IMR-90 (cell line): Measurements from ENCODE around the gene SLITRK5. TPM values are rescaled to one million over a fixed set of nuclear protein-coding genes. Genes with fewer than 3 reads are reported as not detected.

Experiments
- ATAC-seq: fragments of 200-7000 bp; cut with Tn5 transposase; 2 replicates; pipeline ENCODE4 v1.9.1; 2020; ENCODE audit warnings: low read depth, mild to moderate bottlenecking, moderate library complexity
- BruUV-seq: library from RNA; stranded (reverse); fragments of 400-500 nt; replicated peaks from 2 replicates; lab custom pipeline; 2021; lab: Mats Ljungman, UMichigan
- CTCF ChIA-PET: fragments of 300-600 bp; formaldehyde crosslinking; extraction: SDS; loops from one replicate; lab custom pipeline; 2021; ENCODE audit warnings: antibody characterized with exemption; lab: Yijun Ruan, JAX
- POLR2A ChIA-PET: fragments of 300-600 bp; sonication (Branson Sonifier 250); formaldehyde crosslinking; loops from one replicate; lab custom pipeline; 2022; ENCODE audit warnings: antibody characterized with exemption; ENCODE audit not compliant: unreplicated experiment; lab: Charles Lee
- DNase-seq: peaks from one replicate; pipeline ENCODE4 v3.0.0; 2013
- H2AFZ ChIP-seq: replicated peaks from 2 replicates; pipeline ENCODE3; 2013; ENCODE audit warnings: low read length, mild to moderate bottlenecking; ENCODE audit not compliant: poor library complexity
- H2AK5ac ChIP-seq: 2 replicates; pipeline ENCODE4 v1.6.1; 2013; ENCODE audit warnings: low read depth, low read length, inconsistent platforms
- H2AK9ac ChIP-seq: replicated peaks from 2 replicates; pipeline ENCODE3; 2013; ENCODE audit warnings: mild to moderate bottlenecking, low read depth, low read length, moderate library complexity; ENCODE audit not compliant: poor library complexity
- H2BK120ac ChIP-seq: 2 replicates; pipeline ENCODE4 v1.6.1; 2013; ENCODE audit warnings: low read depth, low read length, inconsistent platforms
- H2BK15ac ChIP-seq: 3 replicates; pipeline ENCODE4 v1.6.1; 2013; ENCODE audit warnings: low read depth, low read length, inconsistent platforms
- H2BK20ac ChIP-seq: 2 replicates; pipeline ENCODE4 v1.6.1; 2013; ENCODE audit warnings: low read depth, mild to moderate bottlenecking, inconsistent platforms, low read length, moderate library complexity
- H2BK5ac ChIP-seq: 2 replicates; pipeline ENCODE4 v1.6.1; 2013; ENCODE audit warnings: mild to moderate bottlenecking, low read depth, low read length, inconsistent platforms; ENCODE audit not compliant: poor library complexity, severe bottlenecking
- H3K14ac ChIP-seq: replicated peaks from 2 replicates; pipeline ENCODE4 v1.6.1; 2013; ENCODE audit warnings: low read depth, low read length, inconsistent platforms
- H3K18ac ChIP-seq: 2 replicates; pipeline ENCODE4 v1.6.1; 2013; ENCODE audit warnings: low read depth, low read length, control low read depth
- H3K23ac ChIP-seq: 2 replicates; pipeline ENCODE4 v1.6.1; 2013; ENCODE audit warnings: low read depth, low read length, inconsistent platforms
- H3K27ac ChIP-seq: 2 replicates; pipeline ENCODE4 v1.5.1; 2013; ENCODE audit warnings: mild to moderate bottlenecking, control low read depth, low read length; ENCODE audit not compliant: insufficient read depth
- H3K27me3 ChIP-seq: 2 replicates; pipeline ENCODE4 v1.6.1; 2013; ENCODE audit warnings: low read length; ENCODE audit not compliant: control insufficient read depth, insufficient read depth
- H3K36me3 ChIP-seq: 2 replicates; pipeline ENCODE4 v1.6.1; 2013; ENCODE audit warnings: low read length, mixed read lengths; ENCODE audit not compliant: control insufficient read depth, insufficient read depth
- H3K4ac ChIP-seq: 2 replicates; pipeline ENCODE4 v1.6.1; 2013; ENCODE audit warnings: low read depth, low read length, inconsistent platforms
- H3K4me1 ChIP-seq: 2 replicates; pipeline ENCODE4 v1.6.1; 2013; ENCODE audit warnings: low read length, mixed read lengths; ENCODE audit not compliant: control insufficient read depth, insufficient read depth
- H3K4me2 ChIP-seq: 2 replicates; pipeline ENCODE4 v1.6.1; 2013; ENCODE audit warnings: low read depth, mild to moderate bottlenecking, control low read depth, low read length, moderate library complexity
- H3K4me3 ChIP-seq: 2 replicates; pipeline ENCODE4 v1.5.1; 2013; ENCODE audit warnings: low read depth, mild to moderate bottlenecking, control low read depth, low read length, moderate library complexity; ENCODE audit not compliant: insufficient read depth
- H3K56ac ChIP-seq: 2 replicates; pipeline ENCODE4 v1.6.1; 2013; ENCODE audit warnings: low read length, inconsistent platforms; ENCODE audit not compliant: insufficient read depth; ENCODE audit errors: extremely low read depth
- H3K79me1 ChIP-seq, 2 experiments: 2 replicates each; pipeline ENCODE4 v1.6.1; 2013; ENCODE audit warnings: low read length in 2 of 2, inconsistent platforms in 1 of 2, low read depth in 1 of 2
- H3K9ac ChIP-seq: 2 replicates; pipeline ENCODE4 v1.6.1; 2013; ENCODE audit warnings: low read depth, low read length, control low read depth
- H3K9me1 ChIP-seq: 2 replicates; pipeline ENCODE4 v1.6.1; 2013; ENCODE audit warnings: low read length, inconsistent platforms; ENCODE audit not compliant: insufficient read depth
- H3K9me3 ChIP-seq: 2 replicates; pipeline ENCODE4 v1.6.1; 2013; ENCODE audit warnings: low read length; ENCODE audit not compliant: control insufficient read depth, insufficient read depth
- H4K20me1 ChIP-seq: 2 replicates; pipeline ENCODE4 v1.6.1; 2013; ENCODE audit warnings: low read length, inconsistent platforms; ENCODE audit not compliant: insufficient read depth
- H4K5ac ChIP-seq: 2 replicates; pipeline ENCODE4 v1.6.1; 2013; ENCODE audit warnings: mild to moderate bottlenecking, low read depth, low read length, control low read depth
- H4K8ac ChIP-seq, 2 experiments: 2 replicates each; pipeline ENCODE4 v1.6.1; 2013; ENCODE audit warnings: low read depth in 2 of 2, low read length in 2 of 2, control low read depth in 1 of 2, inconsistent platforms in 1 of 2
- H4K91ac ChIP-seq: 2 replicates; pipeline ENCODE4 v1.6.1; 2013; ENCODE audit warnings: low read depth, low read length, inconsistent platforms; ENCODE audit not compliant: insufficient read depth
- BHLHE40 ChIP-seq: fragments of 150-350 bp; IDR thresholded peaks from 2 replicates; pipeline ENCODE4 v1.6.1; 2016; ENCODE audit warnings: mild to moderate bottlenecking, low read depth, low read length
- CEBPB ChIP-seq: IDR thresholded peaks from 2 replicates; pipeline ENCODE4 v1.6.1; 2012; ENCODE audit warnings: low read depth, low read length, improper control_type of control experiment
- CHD1 ChIP-seq: IDR thresholded peaks from 2 replicates; pipeline ENCODE4 v1.6.1; 2012; ENCODE audit warnings: low read depth, low read length, improper control_type of control experiment
- CTCF ChIP-seq: conservative IDR thresholded peaks from 2 replicates; pipeline ENCODE4 v1.5.1; 2012; ENCODE audit warnings: mild to moderate bottlenecking, low read depth, low read length, improper control_type of control experiment
- ELK1 ChIP-seq: fragments of 150-350 bp; IDR thresholded peaks from 2 replicates; pipeline ENCODE4 v1.6.1; 2016; ENCODE audit warnings: low read depth, mild to moderate bottlenecking, low read length, moderate library complexity, borderline replicate concordance
- FOS ChIP-seq: fragments of 150-350 bp; IDR thresholded peaks from 2 replicates; pipeline ENCODE4 v1.6.1; 2016; ENCODE audit warnings: low read depth, low read length
- MAFK ChIP-seq: IDR thresholded peaks from 2 replicates; pipeline ENCODE4 v1.6.1; 2012; ENCODE audit warnings: low read depth, low read length, improper control_type of control experiment
- MAZ ChIP-seq: IDR thresholded peaks from 2 replicates; pipeline ENCODE4 v1.6.1; 2012; ENCODE audit warnings: low read depth, mild to moderate bottlenecking, low read length, improper control_type of control experiment, moderate library complexity, borderline replicate concordance
- MXI1 ChIP-seq: IDR thresholded peaks from 2 replicates; pipeline ENCODE4 v1.6.1; 2012; ENCODE audit warnings: low read depth, mild to moderate bottlenecking, low read length, moderate library complexity, borderline replicate concordance
- NFE2L2 ChIP-seq: fragments of 150-350 bp; IDR thresholded peaks from 2 replicates; pipeline ENCODE4 v1.6.1; 2016; ENCODE audit warnings: low read depth, mild to moderate bottlenecking, low read length
- POLR2A ChIP-seq: IDR thresholded peaks from 2 replicates; pipeline ENCODE4 v1.6.1; 2012; ENCODE audit warnings: mild to moderate bottlenecking, low read depth, low read length
- RAD21 ChIP-seq: IDR thresholded peaks from 2 replicates; pipeline ENCODE4 v1.6.1; 2012; ENCODE audit warnings: low read length, improper control_type of control experiment
- RCOR1 ChIP-seq: IDR thresholded peaks from 2 replicates; pipeline ENCODE4 v1.6.1; 2012; ENCODE audit warnings: mild to moderate bottlenecking, low read length, improper control_type of control experiment; ENCODE audit not compliant: insufficient replicate concordance
- RFX5 ChIP-seq: IDR thresholded peaks from 2 replicates; pipeline ENCODE4 v1.8.0; 2012; ENCODE audit warnings: low read depth, mild to moderate bottlenecking, low read length, moderate library complexity
- SMC3 ChIP-seq: fragments of 150-350 bp; IDR thresholded peaks from 2 replicates; pipeline ENCODE4 v1.6.1; 2016; ENCODE audit warnings: low read depth, mild to moderate bottlenecking, antibody characterized with exemption, low read length, moderate library complexity
- USF2 ChIP-seq: fragments of 150-350 bp; IDR thresholded peaks from 2 replicates; pipeline ENCODE4 v1.6.1; 2017; ENCODE audit warnings: mild to moderate bottlenecking, antibody characterized with exemption, low read length, low read depth
- WGBS, 2 experiments: methylation state at CpG; one replicate each; pipeline versions ENCODE4 v1.1.5 to v1.1.7; 2013; ENCODE audit warnings: missing lambda C conversion rate in 2 of 2; ENCODE audit not compliant: insufficient read length in 1 of 2; ENCODE audit errors: extremely low coverage in 2 of 2; 5-methylcytosine and 5-hydroxymethylcytosine counted together
- dilution Hi-C: fragments of 300-500 bp; cut with HindIII; formaldehyde crosslinking; loops from one replicate; pipeline ENCODE4 v1.14.3; 2018; ENCODE audit warnings: low sequenced_read_pairs; ENCODE audit not compliant: unreplicated experiment
- in situ Hi-C: fragments of 300-500 bp; cut with MboI; formaldehyde crosslinking; loops from 3 replicates; pipeline ENCODE4 v1.14.3; 2019; ENCODE audit warnings: low sequenced_read_pairs, inconsistent platforms, mixed read lengths
- intact Hi-C: fragments of 100-400 bp; cut with micrococcal nuclease; formaldehyde crosslinking; loops from 2 replicates; pipeline ENCODE4 v1.10.0; 2022
- polyA plus RNA-seq, 3 experiments: library from polyadenylated mRNA; depleted of rRNA; stranded (reverse); fragments of >200 nt; gene quantifications; 2 replicates each; pipeline ENCODE4 v1.2.3, GENCODE V29; 2012; ENCODE audit warnings: low replicate concordance in 1 of 3
- total RNA-seq: library from RNA; depleted of rRNA; stranded (reverse); fragments of >200 nt; gene quantifications from 2 replicates; pipeline ENCODE4 v1.2.3, GENCODE V29; 2012

SLITRK5 gene
- total and polyA plus RNA-seq, 2 of the 4 experiments (the other 2 are of a cell fraction), result under 0.01 to 0.03 TPM

- no peak overlapping the region for H3K4me3 ChIP-seq
- H2BK5ac ChIP-seq, result no peak overlapping the region
- 92% methylated on average over 5 of the region's 10 CpGs; no CpG with 5 or more reads in 1 of the 2 experiments for WGBS, 2 experiments
- H3K18ac ChIP-seq, result no peak overlapping the region
- dilution Hi-C loops, result no loop called here
- in situ Hi-C loops, result no loop called here
- no peaks in the 10 kb centered on the region for H4K20me1 ChIP-seq
- no peak overlapping the region for H2AK9ac ChIP-seq
- H3K9me3 ChIP-seq, result no peaks in the 10 kb centered on the region
- H3K9ac ChIP-seq, result no peak overlapping the region
- ChIA-PET CTCF (no interaction called here), POLR2A (no interaction called here)
- H2AK5ac ChIP-seq, result no peak overlapping the region
- no peaks in the 10 kb centered on the region for H3K9me1 ChIP-seq
- no peaks in the 10 kb centered on the region for H3K79me1 ChIP-seq
- no peaks in the 10 kb centered on the region for H3K36me3 ChIP-seq
- no peak overlapping the region for H3K14ac ChIP-seq
- no peak overlapping the region for H2BK20ac ChIP-seq
- H4K8ac ChIP-seq, result no peak overlapping the region
- no peak overlapping the region for H4K5ac ChIP-seq
- no peak overlapping the region for H2AFZ ChIP-seq
- ATAC-seq (no peak), DNase-seq (no peak)
- no peak overlapping the region for H3K23ac ChIP-seq
- no peak overlapping the region for H2BK15ac ChIP-seq
- no peaks in the 10 kb centered on the region for H3K4me1 ChIP-seq
- intact Hi-C loops, result loop anchor here (10.0 kb wide), 1 partner anchor 401 kb away; no protein-coding TSS in a partner anchor
- peaks cover 25% of the 10 kb centered on the region for H3K27me3 ChIP-seq
- H2BK120ac ChIP-seq, result no peak overlapping the region
- no peak overlapping the region for H3K4ac ChIP-seq
- H3K4me2 ChIP-seq, result no peak overlapping the region
- H4K91ac ChIP-seq, result no peak overlapping the region
- BruUV-seq, result no TSS peak
- H3K56ac ChIP-seq, result no peak overlapping the region
- H3K27ac ChIP-seq, result no peak overlapping the region
- no peak for TF ChIP-seq CHD1
- TF ChIP-seq MXI1, result no peak
- no peak for TF ChIP-seq USF2
- no peak for TF ChIP-seq POLR2A
- no peak for TF ChIP-seq CEBPB
- TF ChIP-seq RFX5, result no peak
- no peak for TF ChIP-seq NFE2L2
- TF ChIP-seq RAD21, result no peak
- TF ChIP-seq MAFK, result no peak
- TF ChIP-seq BHLHE40, result no peak
- TF ChIP-seq FOS, result no peak
- TF ChIP-seq CTCF, result no peak
- no peak for TF ChIP-seq RCOR1
- TF ChIP-seq SMC3, result no peak
- TF ChIP-seq MAZ, result no peak
- no peak for TF ChIP-seq ELK1
Measured at GRCh38 chr13:87675851-87676250, 4.7 kb downstream of the SLITRK5 start.
